ENCODE results near the gene CDH22.

Gene CDH22

DNA sequence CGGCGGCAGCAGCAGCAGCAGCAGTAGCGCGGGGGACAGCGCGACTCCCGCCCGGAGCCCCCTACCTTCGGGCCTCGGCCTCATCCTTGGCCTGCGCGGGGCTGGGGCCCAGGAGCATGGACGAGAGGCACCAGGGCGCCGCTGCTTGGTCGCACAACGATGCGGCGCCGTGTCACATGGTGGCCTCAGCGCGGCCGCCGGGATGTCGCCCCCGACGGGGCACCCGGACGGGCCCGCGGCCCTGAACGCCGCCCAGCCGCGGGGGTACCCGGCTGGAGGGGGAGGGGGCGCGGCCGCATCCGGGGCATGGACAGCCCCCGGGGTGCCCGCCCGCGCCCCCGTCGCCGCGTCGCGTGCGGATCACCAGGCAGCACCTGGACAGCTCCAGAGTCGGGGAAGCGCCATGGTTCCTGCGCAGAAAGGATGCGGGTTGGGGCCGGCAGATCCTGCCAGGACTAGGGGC is 57.1 kb downstream of the CDH22 start:
- Histone ChIP-seq H3K4me3 (no peak overlapping the region), H3K27ac (no peak overlapping the region)
- DNase-seq (ENCODE audit: low spot score): no peak
- TF ChIP-seq, protein P1, sequence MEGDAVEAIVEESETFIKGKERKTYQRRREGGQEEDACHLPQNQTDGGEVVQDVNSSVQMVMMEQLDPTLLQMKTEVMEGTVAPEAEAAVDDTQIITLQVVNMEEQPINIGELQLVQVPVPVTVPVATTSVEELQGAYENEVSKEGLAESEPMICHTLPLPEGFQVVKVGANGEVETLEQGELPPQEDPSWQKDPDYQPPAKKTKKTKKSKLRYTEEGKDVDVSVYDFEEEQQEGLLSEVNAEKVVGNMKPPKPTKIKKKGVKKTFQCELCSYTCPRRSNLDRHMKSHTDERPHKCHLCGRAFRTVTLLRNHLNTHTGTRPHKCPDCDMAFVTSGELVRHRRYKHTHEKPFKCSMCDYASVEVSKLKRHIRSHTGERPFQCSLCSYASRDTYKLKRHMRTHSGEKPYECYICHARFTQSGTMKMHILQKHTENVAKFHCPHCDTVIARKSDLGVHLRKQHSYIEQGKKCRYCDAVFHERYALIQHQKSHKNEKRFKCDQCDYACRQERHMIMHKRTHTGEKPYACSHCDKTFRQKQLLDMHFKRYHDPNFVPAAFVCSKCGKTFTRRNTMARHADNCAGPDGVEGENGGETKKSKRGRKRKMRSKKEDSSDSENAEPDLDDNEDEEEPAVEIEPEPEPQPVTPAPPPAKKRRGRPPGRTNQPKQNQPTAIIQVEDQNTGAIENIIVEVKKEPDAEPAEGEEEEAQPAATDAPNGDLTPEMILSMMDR (IDR thresholded peaks at IDR 0.05): no peak

DNA sequence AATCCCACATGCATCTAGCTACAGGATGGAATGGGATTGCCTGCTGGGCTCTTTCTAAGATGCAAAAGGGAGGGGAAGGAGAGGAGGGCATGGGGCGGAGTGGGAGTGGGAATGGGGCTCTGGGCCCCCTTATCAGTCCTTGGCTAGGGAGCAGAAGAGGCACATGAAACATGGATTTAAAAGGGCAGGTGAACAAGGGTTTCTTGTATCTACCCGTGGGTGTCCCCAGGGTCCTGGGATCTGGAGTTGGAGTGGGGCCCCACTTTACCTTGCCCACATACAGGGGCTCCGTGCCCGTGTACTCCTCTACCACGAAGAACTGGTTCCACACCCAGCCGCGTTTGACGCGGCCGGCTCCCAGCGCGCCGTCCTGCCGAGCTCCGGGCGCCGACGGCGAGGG is 57.5 kb downstream of the CDH22 start:
- TF ChIP-seq, protein P1 (IDR thresholded peaks at IDR 0.05): no peak
- no peak for DNase-seq (ENCODE audit: low spot score)
- no peak overlapping the region for H3K4me3 ChIP-seq
- H3K27ac ChIP-seq: no peak overlapping the region

DNA sequence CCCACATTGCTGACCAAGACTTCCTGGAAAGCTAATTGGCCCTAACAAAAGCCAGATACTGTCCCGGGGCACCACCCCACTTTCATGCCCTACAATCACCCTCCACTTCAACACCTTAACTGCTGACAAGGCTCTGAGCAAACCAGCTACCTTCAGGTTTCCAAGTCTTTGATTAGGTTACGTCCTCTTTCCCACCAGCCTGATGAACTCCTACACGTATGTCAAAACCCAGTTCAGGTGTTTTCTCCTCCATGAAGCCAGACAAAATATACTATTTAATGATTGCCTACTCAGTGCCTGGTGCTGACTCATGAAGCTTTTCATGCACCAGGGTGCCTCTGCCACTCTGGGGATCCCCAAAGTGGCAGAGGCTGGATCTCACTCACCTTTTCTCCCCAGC is 58.6 kb downstream of the CDH22 start:
- H3K4me3 ChIP-seq: no peak overlapping the region
- DNase-seq (ENCODE audit: low spot score): no peak
- TF ChIP-seq, protein P1 (IDR thresholded peaks at IDR 0.05): no peak
- H3K27ac ChIP-seq: no peak overlapping the region

DNA sequence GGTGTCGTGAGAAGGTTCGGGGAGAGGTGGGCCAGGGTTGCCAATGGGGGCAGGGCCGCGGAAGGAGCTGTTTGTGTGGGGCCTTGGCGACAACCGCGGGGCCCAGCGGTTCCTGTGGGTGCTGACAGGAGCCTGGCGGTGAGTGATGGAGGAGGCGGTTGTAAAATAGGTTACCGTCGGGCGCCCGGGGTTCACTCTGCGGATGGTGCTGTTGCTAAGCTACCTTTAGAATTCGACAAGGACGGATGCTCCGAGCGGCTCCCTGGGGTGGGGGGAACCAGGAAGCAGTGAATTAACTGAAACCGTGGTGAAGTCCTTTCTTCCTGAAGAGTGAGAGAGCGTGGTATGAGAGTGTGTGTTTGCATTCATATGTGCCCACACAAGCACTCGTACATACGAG is 61.7 kb downstream of the CDH22 start:
- H3K4me3 ChIP-seq: no peak overlapping the region
- H3K27ac ChIP-seq: no peak overlapping the region
- TF ChIP-seq, protein P1 (IDR thresholded peaks at IDR 0.05): no peak
- DNase-seq (ENCODE audit: low spot score): no peak

DNA sequence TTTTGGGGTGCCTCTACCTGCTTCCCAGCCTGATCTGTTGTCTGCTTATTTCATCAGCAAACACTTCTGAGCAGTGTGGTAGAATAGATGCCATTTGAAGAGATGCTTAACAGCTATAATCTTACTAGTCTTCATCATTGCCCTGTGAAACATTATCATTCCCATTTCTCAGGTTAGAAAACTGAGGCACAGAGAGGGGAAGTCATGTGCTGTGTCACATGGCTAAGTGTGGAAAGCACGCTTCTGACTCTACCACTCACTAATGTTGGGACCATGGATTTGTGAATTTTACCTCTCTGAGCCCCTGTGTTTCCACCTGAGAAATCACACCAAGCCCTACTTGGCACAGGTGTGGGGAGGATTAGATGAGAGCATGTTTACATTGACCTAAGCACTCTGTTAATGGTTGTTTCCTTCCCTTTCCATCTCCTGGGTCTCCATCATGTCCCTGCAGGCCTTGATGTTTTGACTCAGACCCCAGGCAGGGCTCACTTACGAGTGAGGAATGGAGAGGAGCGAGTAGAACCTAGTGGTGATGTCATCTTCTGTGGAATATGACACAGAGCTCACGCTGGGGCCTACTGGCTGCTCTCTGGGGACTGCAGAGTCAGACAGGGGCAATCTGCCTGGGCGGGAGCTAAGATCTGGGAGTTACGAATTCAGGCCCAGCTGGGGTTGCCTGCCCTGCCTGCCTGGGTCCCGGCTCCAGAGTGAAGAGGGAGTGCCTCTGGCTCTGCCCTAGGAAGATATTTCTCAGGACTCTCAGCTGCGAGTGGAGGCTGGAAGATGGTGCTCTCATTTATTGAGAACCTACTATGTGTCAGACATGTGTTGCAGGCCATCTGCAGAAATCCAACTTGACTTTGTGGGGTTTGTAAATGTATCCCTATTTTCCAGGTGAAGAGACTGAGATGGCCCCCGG is 64.3 kb downstream of the CDH22 start:
- DNase-seq (ENCODE audit: low spot score): no peak
- TF ChIP-seq, protein P1 (IDR thresholded peaks at IDR 0.05): no peak
- no peak overlapping the region for H3K27ac ChIP-seq
- no peak overlapping the region for H3K4me3 ChIP-seq

DNA sequence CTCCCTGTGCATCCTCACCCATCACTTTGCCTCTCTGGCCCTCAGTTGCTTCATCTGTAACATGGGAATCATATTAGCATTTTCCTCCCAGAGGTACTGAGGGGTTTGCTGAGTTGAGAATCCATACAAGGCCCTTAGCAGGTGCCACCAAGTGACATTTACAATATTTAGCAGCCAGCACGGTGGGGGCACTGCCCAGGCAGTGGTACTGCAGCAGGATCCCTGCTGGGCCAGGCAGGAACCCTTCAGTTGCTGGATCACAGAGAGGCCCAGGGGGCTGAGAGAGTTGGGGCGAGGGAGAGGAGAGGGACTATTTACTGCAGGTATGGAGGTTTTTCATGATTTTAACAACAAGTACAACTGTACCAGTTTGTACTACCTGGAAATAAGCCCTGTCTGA is 65.9 kb downstream of the CDH22 start:
- no peak overlapping the region for H3K4me3 ChIP-seq
- H3K27ac ChIP-seq: no peak overlapping the region
- no peak for DNase-seq (ENCODE audit: low spot score)
- TF ChIP-seq, protein P1 (IDR thresholded peaks at IDR 0.05): no peak

DNA sequence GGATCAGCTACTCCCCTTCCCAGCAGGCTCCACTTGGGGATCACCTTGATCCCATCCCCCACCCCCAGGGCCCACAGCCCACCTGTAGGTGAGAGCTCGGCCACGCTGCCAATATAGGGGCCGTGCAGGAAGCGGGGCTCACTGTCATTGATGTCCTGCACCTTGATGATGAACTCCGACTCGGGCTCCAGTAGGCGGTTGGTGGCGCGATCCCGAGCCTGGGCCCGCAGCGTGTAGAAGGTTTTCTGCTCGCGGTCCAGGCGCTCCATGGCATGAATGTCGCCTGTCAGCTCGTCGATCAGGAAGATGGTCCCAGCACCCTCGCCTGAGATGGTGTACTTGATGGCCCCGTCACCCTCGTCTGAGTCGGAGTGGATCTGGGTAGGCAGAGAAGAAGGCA is 67.4 kb downstream of the CDH22 start:
- Histone ChIP-seq H3K27ac (no peak overlapping the region), H3K4me3 (no peak overlapping the region)
- DNase-seq (ENCODE audit: low spot score): no peak
- TF ChIP-seq, protein P1 (IDR thresholded peaks at IDR 0.05): no peak
